ENCODE data around the gene LYL1. TPM values are rescaled to one million over a fixed set of nuclear protein-coding genes. Genes with fewer than 3 reads are reported as not detected.

The LYL1 gene
- total and polyA plus RNA-seq, 2 of the 13 experiments (the other 11 are each of a cell fraction or from before 2014, with no cell fraction given): 0.75 to 0.92 TPM

DNA sequence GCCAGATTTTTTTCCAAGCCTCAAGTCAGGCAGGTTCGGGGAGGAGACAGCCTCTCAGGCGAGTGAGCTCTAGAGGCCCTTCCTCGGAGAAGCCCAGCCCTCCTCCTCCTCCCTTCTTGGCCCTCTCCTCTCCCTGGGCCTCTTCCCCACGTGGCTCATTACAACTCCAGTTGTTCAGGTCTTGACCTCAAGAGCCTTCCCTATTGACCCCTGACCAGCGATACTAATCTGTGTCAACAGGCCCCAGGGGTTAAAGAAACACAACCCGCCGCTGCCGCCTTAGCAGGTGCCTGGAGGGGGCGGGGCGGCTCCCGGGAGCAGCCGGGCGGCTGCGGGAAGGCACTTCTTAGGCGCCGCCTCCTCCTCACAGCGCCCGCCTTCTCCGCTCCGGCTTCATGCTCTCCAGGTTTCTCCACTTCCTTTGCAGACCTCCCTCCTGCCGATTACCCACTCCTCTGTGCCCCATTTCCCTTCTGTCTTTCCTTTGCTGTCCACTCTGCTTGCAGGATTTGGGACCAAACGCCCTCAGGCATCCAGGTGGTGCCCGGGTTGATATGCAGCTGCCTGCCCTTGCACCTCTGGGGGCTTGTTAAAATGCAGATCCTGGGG, 51.0 kb downstream of the LYL1 start (continued):
- no peak for TF ChIP-seq ZFP37 (CRISPR knock-in tag; IDR thresholded peaks at IDR 0.05; ENCODE audit: borderline replicate concordance)
- TF ChIP-seq ZNF205 (CRISPR knock-in tag; IDR thresholded peaks at IDR 0.05): 0 out of 2 replicates have a peak, but pooled peaks have one; percentile 66
- no peak for TF ChIP-seq KDM5A (IDR thresholded peaks at IDR 0.05; ENCODE audit: borderline replicate concordance, low read length)
- TF ChIP-seq, protein P1, sequence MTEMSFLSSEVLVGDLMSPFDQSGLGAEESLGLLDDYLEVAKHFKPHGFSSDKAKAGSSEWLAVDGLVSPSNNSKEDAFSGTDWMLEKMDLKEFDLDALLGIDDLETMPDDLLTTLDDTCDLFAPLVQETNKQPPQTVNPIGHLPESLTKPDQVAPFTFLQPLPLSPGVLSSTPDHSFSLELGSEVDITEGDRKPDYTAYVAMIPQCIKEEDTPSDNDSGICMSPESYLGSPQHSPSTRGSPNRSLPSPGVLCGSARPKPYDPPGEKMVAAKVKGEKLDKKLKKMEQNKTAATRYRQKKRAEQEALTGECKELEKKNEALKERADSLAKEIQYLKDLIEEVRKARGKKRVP (CRISPR knock-in tag; IDR thresholded peaks at IDR 0.05): no peak
- TF ChIP-seq SNAI1 (CRISPR knock-in tag; IDR thresholded peaks at IDR 0.05; ENCODE audit: borderline replicate concordance): peak; percentile 95
- TF ChIP-seq SNAPC4 (CRISPR knock-in tag; IDR thresholded peaks at IDR 0.05): no peak
- TF ChIP-seq ZFP82 (CRISPR knock-in tag; IDR thresholded peaks at IDR 0.05; ENCODE audit: borderline replicate concordance): no peak
- no peak for TF ChIP-seq ZBTB8A (CRISPR knock-in tag; IDR thresholded peaks at IDR 0.05; ENCODE audit: borderline replicate concordance, low read depth)
- no peak for TF ChIP-seq AHR (CRISPR knock-in tag; IDR thresholded peaks at IDR 0.05)
- TF ChIP-seq ZNF615 (CRISPR knock-in tag; IDR thresholded peaks at IDR 0.05; ENCODE audit: borderline replicate concordance): no peak
- TF ChIP-seq, protein P2, sequence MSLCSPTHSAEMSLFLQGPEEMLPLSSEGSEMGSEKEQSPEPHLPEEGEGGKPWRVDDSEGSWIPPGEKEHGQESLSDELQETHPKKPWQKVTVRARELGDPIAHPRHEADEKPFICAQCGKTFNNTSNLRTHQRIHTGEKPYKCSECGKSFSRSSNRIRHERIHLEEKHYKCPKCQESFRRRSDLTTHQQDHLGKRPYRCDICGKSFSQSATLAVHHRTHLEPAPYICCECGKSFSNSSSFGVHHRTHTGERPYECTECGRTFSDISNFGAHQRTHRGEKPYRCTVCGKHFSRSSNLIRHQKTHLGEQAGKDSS (CRISPR knock-in tag; IDR thresholded peaks at IDR 0.05; ENCODE audit: borderline replicate concordance, low read depth): no peak
- no peak for TF ChIP-seq ZNF207 (IDR thresholded peaks at IDR 0.05; ENCODE audit: borderline replicate concordance)
- TF ChIP-seq ZNF687 (CRISPR knock-in tag; IDR thresholded peaks at IDR 0.05): peak; percentile 73
- no peak for TF ChIP-seq MED8 (CRISPR knock-in tag; IDR thresholded peaks at IDR 0.05; ENCODE audit: insufficient replicate concordance)
- TF ChIP-seq ZNF790 (CRISPR knock-in tag; IDR thresholded peaks at IDR 0.05; ENCODE audit: borderline replicate concordance): no peak
- no peak for TF ChIP-seq HCFC1 (IDR thresholded peaks at IDR 0.05; ENCODE audit: low read depth, low read length)
- TF ChIP-seq BORCS8-MEF2B (CRISPR knock-in tag; IDR thresholded peaks at IDR 0.05): peak; percentile 83; the same call in 1 of the 2 replicates
- TF ChIP-seq SNAPC2 (CRISPR knock-in tag; IDR thresholded peaks at IDR 0.05): peak; percentile 51; the same call in 1 of the 2 replicates
- no peak for TF ChIP-seq ZNF136 (CRISPR knock-in tag; IDR thresholded peaks at IDR 0.05; ENCODE audit: low read depth)
